Endodermal cell (in vitro differentiated cells): ENCODE measurements around the gene SCFD2. TPM values are rescaled to one million over a fixed set of nuclear protein-coding genes. Genes with fewer than 3 reads are reported as not detected.

Experiments
- DNase-seq: peaks from one replicate; pipeline ENCODE4 v3.0.0-alpha.2; 2017
- H3K27ac ChIP-seq: 2 replicates; pipeline ENCODE4 v1.5.1; 2013; ENCODE audit warnings: mild to moderate bottlenecking, low read depth, low read length, moderate library complexity
- H3K27me3 ChIP-seq: 2 replicates; pipeline ENCODE4 v1.6.1; 2013; ENCODE audit warnings: mild to moderate bottlenecking, low read length, moderate library complexity; ENCODE audit not compliant: insufficient read depth, control insufficient read depth, poor library complexity, severe bottlenecking
- H3K36me3 ChIP-seq: 2 replicates; pipeline ENCODE4 v1.7.0; 2013; ENCODE audit warnings: mild to moderate bottlenecking, low read length, moderate library complexity; ENCODE audit not compliant: control insufficient read depth, insufficient read depth
- H3K4me1 ChIP-seq: one replicate; pipeline ENCODE4 v1.7.0; 2013; ENCODE audit warnings: low read length; ENCODE audit not compliant: control insufficient read depth, insufficient read depth
- H3K4me3 ChIP-seq: 2 replicates; pipeline ENCODE4 v1.5.1; 2013; ENCODE audit warnings: mild to moderate bottlenecking, low read length, moderate library complexity
- H3K9ac ChIP-seq: 2 replicates; pipeline ENCODE4 v1.6.1; 2013; ENCODE audit warnings: mild to moderate bottlenecking, low read length, moderate library complexity; ENCODE audit not compliant: poor library complexity, severe bottlenecking; ENCODE audit errors: extremely low read depth
- H3K9me3 ChIP-seq: 2 replicates; pipeline ENCODE4 v1.6.1; 2013; ENCODE audit warnings: mild to moderate bottlenecking, low read length, moderate library complexity; ENCODE audit not compliant: control insufficient read depth
- H3K27ac Mint-ChIP-seq: 2 replicates; pipeline ENCODE4 v1.8.0; 2020; ENCODE audit warnings: mixed read lengths
- H3K27me3 Mint-ChIP-seq: 2 replicates; pipeline ENCODE4 v1.8.0; 2021; ENCODE audit warnings: mild to moderate bottlenecking, mixed read lengths; ENCODE audit not compliant: insufficient read depth
- H3K36me3 Mint-ChIP-seq: 2 replicates; pipeline ENCODE4 v1.8.0; 2020; ENCODE audit warnings: low read depth, mixed read lengths
- H3K4me1 Mint-ChIP-seq: 2 replicates; pipeline ENCODE4 v1.8.0; 2020; ENCODE audit warnings: mixed read lengths
- H3K4me3 Mint-ChIP-seq: 2 replicates; pipeline ENCODE4 v1.8.0; 2020; ENCODE audit warnings: mild to moderate bottlenecking, moderate library complexity, mixed read lengths
- H3K9me3 Mint-ChIP-seq: 2 replicates; pipeline ENCODE4 v1.8.0; 2020; ENCODE audit warnings: mild to moderate bottlenecking, mixed read lengths
- CTCF ChIP-seq: fragments of 200-600 bp; sonication (generic); conservative IDR thresholded peaks from 2 replicates; pipeline ENCODE4 v1.5.0; 2021; ENCODE audit warnings: antibody characterized with exemption, mild to moderate bottlenecking
- WGBS, 2 experiments: methylation state at CpG; one replicate each; pipeline versions ENCODE4 v1.1.5 to v1.1.7; 2013; ENCODE audit warnings: missing lambda C conversion rate in 2 of 2, mixed read lengths in 1 of 2; ENCODE audit not compliant: insufficient coverage in 1 of 2, insufficient read length in 1 of 2; 5-methylcytosine and 5-hydroxymethylcytosine counted together
- total RNA-seq, 2 donors: library from RNA; stranded (reverse); fragmentation: NEBNext Ultra II Directional in 1 of 2; extraction: Animal tissue kit (Norgen Biotek cat#: 25700) in 1 of 2; gene quantifications; 2 replicates in 1 of 2; 3 replicates in 1 of 2; pipeline ENCODE4 v1.2.1, GENCODE V29; 2021

The SCFD2 gene
- total RNA-seq, 2 donors from 2014 or later: 5.7 to 6.5 TPM

- Histone ChIP-seq H3K27ac (no peak overlapping the region), H3K36me3 (no peaks in the 10 kb centered on the region), H3K27me3 (no peaks in the 10 kb centered on the region), H3K9ac (no peak overlapping the region), H3K4me3 (no peak overlapping the region), H3K4me1 (peaks cover 4% of the 10 kb centered on the region), H3K9me3 (no peaks in the 10 kb centered on the region)
- Mint-ChIP-seq H3K4me1 (peaks cover 7% of the 10 kb centered on the region), H3K9me3 (no peaks in the 10 kb centered on the region), H3K27me3 (no peaks in the 10 kb centered on the region), H3K4me3 (no peak overlapping the region), H3K36me3 (no peaks in the 10 kb centered on the region), H3K27ac (no peak overlapping the region)
- no peak for DNase-seq
- no peak for TF ChIP-seq CTCF
- 89 to 100% methylated on average over 1 to 2 of the region's 2 CpGs for WGBS, 2 experiments
Observed at GRCh38 chr4:53123171-53123570, 242.7 kb downstream of the SCFD2 start.

- no peak overlapping the region for H3K4me3 Mint-ChIP-seq
- no peak overlapping the region for H3K27ac Mint-ChIP-seq
- DNase-seq: no peak
- Histone ChIP-seq H3K36me3 (no peaks in the 10 kb centered on the region), H3K27me3 (no peaks in the 10 kb centered on the region), H3K9me3 (no peaks in the 10 kb centered on the region), H3K4me1 (peaks cover 4% of the 10 kb centered on the region), H3K27ac (no peak overlapping the region), H3K4me3 (no peak overlapping the region), H3K9ac (no peak overlapping the region)
- H3K27me3 Mint-ChIP-seq: no peaks in the 10 kb centered on the region
- H3K4me1 Mint-ChIP-seq: peaks cover 7% of the 10 kb centered on the region
- H3K36me3 Mint-ChIP-seq: no peaks in the 10 kb centered on the region
- no peaks in the 10 kb centered on the region for H3K9me3 Mint-ChIP-seq
- 88 to 95% methylated on average over 5 to 10 of the region's 10 CpGs for WGBS, 2 experiments
- no peak for TF ChIP-seq CTCF
Observed at GRCh38 chr4:53122280-53123116, 243.4 kb downstream of the SCFD2 start.

GRCh38 chr4:53121264-53121865 is 244.5 kb downstream of the SCFD2 start:
- Mint-ChIP-seq H3K4me3 (no peak overlapping the region), H3K4me1 (peaks cover 7% of the 10 kb centered on the region), H3K36me3 (no peaks in the 10 kb centered on the region), H3K27me3 (no peaks in the 10 kb centered on the region), H3K27ac (no peak overlapping the region), H3K9me3 (no peaks in the 10 kb centered on the region)
- 83 to 94% methylated on average over 1 to 6 of the region's 6 CpGs for WGBS, 2 experiments
- no peak for TF ChIP-seq CTCF
- no peak overlapping the region for H3K9ac ChIP-seq
- peaks cover 4% of the 10 kb centered on the region for H3K4me1 ChIP-seq
- no peaks in the 10 kb centered on the region for H3K36me3 ChIP-seq
- DNase-seq: no peak
- H3K4me3 ChIP-seq: no peak overlapping the region
- no peaks in the 10 kb centered on the region for H3K27me3 ChIP-seq
- H3K27ac ChIP-seq: no peak overlapping the region
- no peaks in the 10 kb centered on the region for H3K9me3 ChIP-seq
